Gastrocnemius medialis (tissue), 4 donors: ENCODE measurements around the gene FAM168A. TPM values are rescaled to one million over a fixed set of nuclear protein-coding genes. Genes with fewer than 3 reads are reported as not detected.

Experiments
- ATAC-seq, 2 donors: fragments of 150-250 bp; one replicate each; pipeline ENCODE4 v1.9.1; 2016
- DNase-seq, 2 donors: peaks; one replicate each; pipeline ENCODE4 v3.0.0-alpha.2; 2019
- H3K27ac ChIP-seq, 4 donors: fragments of 200-600 bp; sonication (generic); 1 replicate in 1 of 4; 2 replicates in 3 of 4; pipeline ENCODE4 v1.5.1; 2016 to 2018; ENCODE audit warnings: mild to moderate bottlenecking in 2 of 4, moderate library complexity in 1 of 4
- H3K27me3 ChIP-seq, 3 donors: fragments of 200-600 bp; sonication (generic) in 2 of 3; 1 replicate in 1 of 3; 2 replicates in 2 of 3; pipeline versions ENCODE4 v1.5.1 to v1.6.0; 2016 to 2019; ENCODE audit warnings: mild to moderate bottlenecking in 1 of 3, moderate library complexity in 1 of 3
- H3K36me3 ChIP-seq, 2 donors: fragments of 200-600 bp; sonication (generic) in 1 of 2; one replicate each; pipeline ENCODE4 v1.5.1; 2017 to 2018
- H3K4me1 ChIP-seq, 2 donors: fragments of 200-600 bp; sonication (generic) in 1 of 2; one replicate each; pipeline ENCODE4 v1.5.1; 2016 to 2017; ENCODE audit warnings: mild to moderate bottlenecking in 2 of 2
- H3K4me3 ChIP-seq, 4 donors: fragments of 200-600 bp; sonication (generic) in 3 of 4; 1 replicate in 1 of 4; 2 replicates in 3 of 4; pipeline ENCODE4 v1.5.1; 2016 to 2019; ENCODE audit warnings: mild to moderate bottlenecking in 2 of 4
- H3K9me3 ChIP-seq, 3 donors: fragments of 200-600 bp; sonication (generic) in 2 of 3; 1 replicate in 1 of 3; 2 replicates in 2 of 3; pipeline ENCODE4 v1.5.1; 2016 to 2019
- POLR2A ChIP-seq, 2 donors: fragments of 450-650 bp; IDR thresholded peaks; one replicate each; pipeline ENCODE4 v1.6.1; 2017; ENCODE audit warnings: antibody characterized with exemption in 2 of 2, mild to moderate bottlenecking in 2 of 2, moderate library complexity in 2 of 2
- in situ Hi-C, 4 donors: fragments of 200-750 bp; cut with MboI; loops; one replicate each; pipeline versions ENCODE4 v1.15.0 to v1.8.0; 2017; ENCODE audit warnings: low sequenced_read_pairs in 4 of 4
- intact Hi-C: fragments of 100-400 bp; cut with DNase I; formaldehyde crosslinking; loops from one replicate; pipeline ENCODE4 v1.15.1; 2023; ENCODE audit warnings: low total_unique reads
- total RNA-seq, 4 donors: library from RNA; depleted of rRNA; stranded (reverse); fragments of >200 nt; gene quantifications; one replicate each; pipeline versions ENCODE4 v1.1.0 to v1.2.3, GENCODE V29; 2016
- TF ChIP-seq, protein P1 (sequence below), 5 experiments: fragments of 450-650 bp in 3 of 5; fragments of 200-600 bp in 2 of 5; sonication (generic) in 2 of 5; IDR thresholded peaks in 4 of 5; conservative IDR thresholded peaks in 1 of 5; 1 replicate in 4 of 5; 2 replicates in 1 of 5; pipeline ENCODE4 v1.5.1; 2016 to 2019; ENCODE audit warnings: antibody characterized with exemption in 5 of 5, mild to moderate bottlenecking in 3 of 5, moderate library complexity in 3 of 5

FAM168A gene
- total RNA-seq, 4 donors from 2014 or later: 15.9 to 29.3 (median 21.4) TPM

GRCh38 chr11:73359930-73360742, 237.8 kb downstream of the FAM168A start:
- Histone ChIP-seq H3K27ac (peak overlapping the region; percentile 58 to 68 (median 61)), H3K4me3 (no peak overlapping the region), H3K9me3 (no peaks in the 10 kb centered on the region), H3K36me3 (peaks cover 0 to 4% of the 10 kb centered on the region in 2 donors), H3K4me1 (peaks cover 9 to 11% of the 10 kb centered on the region in 2 donors), H3K27me3 (no peaks in the 10 kb centered on the region)
- intact Hi-C loops (no loop called here), in situ Hi-C loops (loop anchor here in 2 of 4 donors (10.0 kb wide), 1 partner anchor 305 kb away; no protein-coding TSS in a partner anchor)
- TF ChIP-seq POLR2A (IDR thresholded peaks at IDR 0.05): no peak
- TF ChIP-seq, protein P1, sequence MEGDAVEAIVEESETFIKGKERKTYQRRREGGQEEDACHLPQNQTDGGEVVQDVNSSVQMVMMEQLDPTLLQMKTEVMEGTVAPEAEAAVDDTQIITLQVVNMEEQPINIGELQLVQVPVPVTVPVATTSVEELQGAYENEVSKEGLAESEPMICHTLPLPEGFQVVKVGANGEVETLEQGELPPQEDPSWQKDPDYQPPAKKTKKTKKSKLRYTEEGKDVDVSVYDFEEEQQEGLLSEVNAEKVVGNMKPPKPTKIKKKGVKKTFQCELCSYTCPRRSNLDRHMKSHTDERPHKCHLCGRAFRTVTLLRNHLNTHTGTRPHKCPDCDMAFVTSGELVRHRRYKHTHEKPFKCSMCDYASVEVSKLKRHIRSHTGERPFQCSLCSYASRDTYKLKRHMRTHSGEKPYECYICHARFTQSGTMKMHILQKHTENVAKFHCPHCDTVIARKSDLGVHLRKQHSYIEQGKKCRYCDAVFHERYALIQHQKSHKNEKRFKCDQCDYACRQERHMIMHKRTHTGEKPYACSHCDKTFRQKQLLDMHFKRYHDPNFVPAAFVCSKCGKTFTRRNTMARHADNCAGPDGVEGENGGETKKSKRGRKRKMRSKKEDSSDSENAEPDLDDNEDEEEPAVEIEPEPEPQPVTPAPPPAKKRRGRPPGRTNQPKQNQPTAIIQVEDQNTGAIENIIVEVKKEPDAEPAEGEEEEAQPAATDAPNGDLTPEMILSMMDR (IDR thresholded peaks at IDR 0.05 in 4 of 5, conservative IDR thresholded peaks at IDR 0.05 in 1 of 5): peak in 4 of 5 experiments; percentile 11 to 44 (median 43)
- ATAC-seq (peak; percentile 58 to 60), DNase-seq (peak in 1 of 2 donors; percentile 59)

GRCh38 chr11:73359341-73359740, 238.6 kb downstream of the FAM168A start:
- TF ChIP-seq POLR2A (IDR thresholded peaks at IDR 0.05): no peak
- TF ChIP-seq, protein P1 (IDR thresholded peaks at IDR 0.05 in 4 of 5, conservative IDR thresholded peaks at IDR 0.05 in 1 of 5): no peak
- Histone ChIP-seq H3K27me3 (no peaks in the 10 kb centered on the region), H3K36me3 (peaks cover 0 to 4% of the 10 kb centered on the region in 2 donors), H3K4me1 (peaks cover 9 to 11% of the 10 kb centered on the region in 2 donors), H3K9me3 (no peaks in the 10 kb centered on the region), H3K27ac (peak overlapping the region; percentile 58 to 68 (median 61)), H3K4me3 (no peak overlapping the region)
- peak; percentile 44 to 57 for ATAC-seq
- intact Hi-C loops: no loop called here
- in situ Hi-C loops: loop anchor here in 2 of 4 donors (10.0 kb wide), 1 partner anchor 305 kb away; no protein-coding TSS in a partner anchor
- peak in 1 of 2 donors; percentile 52 for DNase-seq

DNA sequence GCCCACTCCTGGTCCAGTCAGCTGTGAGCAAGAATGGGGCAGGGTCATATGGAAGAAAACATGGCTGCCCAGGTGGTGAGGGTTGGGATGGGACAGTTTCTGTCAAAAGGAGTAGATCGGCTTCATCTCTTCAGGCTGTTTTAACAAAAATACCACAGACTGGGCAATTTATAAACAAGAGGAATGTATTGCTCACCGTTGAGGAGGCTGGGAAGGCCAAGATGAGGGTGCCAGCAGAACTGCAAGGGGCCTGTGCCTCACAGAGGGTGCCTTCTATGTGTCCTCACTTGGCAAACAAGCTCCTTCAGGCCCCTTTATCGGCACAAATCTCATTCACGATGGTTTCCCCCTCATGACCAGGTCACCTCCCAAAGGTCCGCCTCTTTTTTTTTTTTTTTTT, 239.8 kb downstream of the FAM168A start:
- DNase-seq (no peak), ATAC-seq (no peak)
- H3K4me3 ChIP-seq: no peak overlapping the region
- no peaks in the 10 kb centered on the region for H3K9me3 ChIP-seq
- peaks cover 0 to under 1% of the 10 kb centered on the region in 2 donors for H3K36me3 ChIP-seq
- peaks cover 9 to 11% of the 10 kb centered on the region in 2 donors for H3K4me1 ChIP-seq
- H3K27me3 ChIP-seq: no peaks in the 10 kb centered on the region
- peak overlapping the region in 2 of 4 donors; percentile 0 to 28 for H3K27ac ChIP-seq
- in situ Hi-C loops (loop anchor here in 2 of 4 donors (10.0 kb wide), 1 partner anchor 307 kb away; no protein-coding TSS in a partner anchor), intact Hi-C loops (no loop called here)
- no peak for TF ChIP-seq POLR2A (IDR thresholded peaks at IDR 0.05)
- TF ChIP-seq, protein P1 (IDR thresholded peaks at IDR 0.05 in 4 of 5, conservative IDR thresholded peaks at IDR 0.05 in 1 of 5): no peak

DNA sequence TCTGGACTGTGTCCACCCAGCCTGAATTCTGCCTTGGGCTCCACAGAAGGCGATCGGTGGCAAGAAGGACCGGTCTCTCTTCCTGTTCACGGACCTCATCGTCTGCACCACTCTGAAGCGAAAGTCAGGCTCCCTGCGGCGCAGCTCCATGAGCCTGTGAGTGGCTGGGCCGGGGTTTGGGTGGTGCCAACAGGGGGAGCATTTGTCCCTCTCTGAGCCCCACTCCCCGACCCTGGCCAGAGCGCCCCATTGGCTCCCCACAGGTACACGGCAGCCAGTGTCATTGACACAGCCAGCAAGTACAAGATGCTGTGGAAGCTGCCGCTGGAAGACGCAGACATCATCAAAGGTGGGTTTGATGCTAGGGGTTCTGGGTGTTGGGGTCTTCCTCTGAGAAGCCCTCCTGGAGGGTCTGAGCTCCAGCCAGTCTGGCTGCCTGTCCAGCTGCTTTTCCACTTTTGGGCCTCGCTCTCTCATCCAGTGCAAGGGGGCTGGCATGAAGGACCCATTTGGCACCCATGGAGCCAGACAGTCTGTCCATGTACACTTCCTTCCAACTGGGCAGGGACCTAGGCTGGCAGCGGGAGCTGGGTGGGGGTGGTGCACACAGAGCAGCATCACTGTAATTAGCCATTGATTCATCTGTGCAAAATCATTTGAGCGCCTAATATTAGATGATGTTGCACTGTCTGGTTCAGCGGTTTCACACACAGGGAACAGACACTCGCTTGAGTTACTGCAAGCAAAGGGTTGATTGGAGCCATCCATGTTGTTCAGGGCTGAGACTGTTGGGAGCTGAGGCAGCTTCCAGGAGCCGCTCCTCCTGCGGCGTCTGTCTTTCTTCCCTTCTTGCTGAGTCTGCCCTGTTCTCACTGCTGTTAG, 240.7 kb downstream of the FAM168A start:
- Histone ChIP-seq H3K4me3 (no peak overlapping the region), H3K9me3 (no peaks in the 10 kb centered on the region), H3K27me3 (no peaks in the 10 kb centered on the region), H3K36me3 (no peaks in the 10 kb centered on the region), H3K4me1 (peaks cover 9 to 11% of the 10 kb centered on the region in 2 donors), H3K27ac (peak overlapping the region in 1 of 4 donors; percentile 0)
- intact Hi-C loops: no loop called here
- ATAC-seq: no peak
- in situ Hi-C loops: loop anchor here in 2 of 4 donors (10.0 kb wide), 1 partner anchor 308 kb away; no protein-coding TSS in a partner anchor
- no peak for DNase-seq
- TF ChIP-seq POLR2A (IDR thresholded peaks at IDR 0.05): no peak
- TF ChIP-seq, protein P1 (IDR thresholded peaks at IDR 0.05 in 4 of 5, conservative IDR thresholded peaks at IDR 0.05 in 1 of 5): no peak
